Measurements from ENCODE around the gene LDB1. TPM values are rescaled to one million over a fixed set of nuclear protein-coding genes. Genes with fewer than 3 reads are reported as not detected.

LDB1 gene
- total RNA-seq, 1 donor from 2014 or later: 160 TPM

DNA sequence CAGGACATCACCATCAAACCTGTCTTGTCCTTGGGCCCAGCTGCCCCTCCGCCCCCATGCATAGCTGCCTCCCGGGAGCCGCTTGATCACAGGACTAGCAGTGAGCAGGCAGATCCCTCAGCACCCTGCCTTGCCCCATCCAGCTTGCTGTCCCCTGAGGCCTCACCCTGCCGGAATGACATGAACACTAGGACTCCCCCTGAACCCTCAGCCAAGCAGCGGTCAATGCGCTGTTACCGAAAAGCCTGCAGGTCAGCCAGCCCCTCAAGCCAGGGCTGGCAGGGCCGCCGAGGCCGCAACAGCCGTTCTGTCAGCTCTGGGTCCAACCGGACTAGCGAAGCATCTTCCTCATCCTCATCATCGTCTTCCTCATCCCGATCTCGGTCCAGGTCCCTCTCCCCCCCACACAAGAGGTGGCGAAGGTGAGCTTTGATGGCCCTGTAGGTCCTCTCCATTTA lies 26.8 kb upstream of the LDB1 start:
- peaks cover 11% of the 10 kb centered on the region for H3K4me1 Mint-ChIP-seq (ENCODE audit: unreplicated experiment)
- H3K9me3 Mint-ChIP-seq (ENCODE audit: unreplicated experiment): no peaks in the 10 kb centered on the region
- no peak for DNase-seq (ENCODE audit: low spot score)
- peaks cover 5% of the 10 kb centered on the region for H3K27me3 Mint-ChIP-seq (ENCODE audit: unreplicated experiment)
- TF ChIP-seq, protein P1, sequence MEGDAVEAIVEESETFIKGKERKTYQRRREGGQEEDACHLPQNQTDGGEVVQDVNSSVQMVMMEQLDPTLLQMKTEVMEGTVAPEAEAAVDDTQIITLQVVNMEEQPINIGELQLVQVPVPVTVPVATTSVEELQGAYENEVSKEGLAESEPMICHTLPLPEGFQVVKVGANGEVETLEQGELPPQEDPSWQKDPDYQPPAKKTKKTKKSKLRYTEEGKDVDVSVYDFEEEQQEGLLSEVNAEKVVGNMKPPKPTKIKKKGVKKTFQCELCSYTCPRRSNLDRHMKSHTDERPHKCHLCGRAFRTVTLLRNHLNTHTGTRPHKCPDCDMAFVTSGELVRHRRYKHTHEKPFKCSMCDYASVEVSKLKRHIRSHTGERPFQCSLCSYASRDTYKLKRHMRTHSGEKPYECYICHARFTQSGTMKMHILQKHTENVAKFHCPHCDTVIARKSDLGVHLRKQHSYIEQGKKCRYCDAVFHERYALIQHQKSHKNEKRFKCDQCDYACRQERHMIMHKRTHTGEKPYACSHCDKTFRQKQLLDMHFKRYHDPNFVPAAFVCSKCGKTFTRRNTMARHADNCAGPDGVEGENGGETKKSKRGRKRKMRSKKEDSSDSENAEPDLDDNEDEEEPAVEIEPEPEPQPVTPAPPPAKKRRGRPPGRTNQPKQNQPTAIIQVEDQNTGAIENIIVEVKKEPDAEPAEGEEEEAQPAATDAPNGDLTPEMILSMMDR (IDR thresholded peaks at IDR 0.05; ENCODE audit: unreplicated experiment): no peak
- peak overlapping the region; percentile 48 for H3K27ac Mint-ChIP-seq (ENCODE audit: unreplicated experiment)
- peak overlapping the region; percentile 22 for H3K4me3 Mint-ChIP-seq (ENCODE audit: unreplicated experiment)
- peaks cover 44% of the 10 kb centered on the region for H3K36me3 Mint-ChIP-seq (ENCODE audit: low read depth, unreplicated experiment)

DNA sequence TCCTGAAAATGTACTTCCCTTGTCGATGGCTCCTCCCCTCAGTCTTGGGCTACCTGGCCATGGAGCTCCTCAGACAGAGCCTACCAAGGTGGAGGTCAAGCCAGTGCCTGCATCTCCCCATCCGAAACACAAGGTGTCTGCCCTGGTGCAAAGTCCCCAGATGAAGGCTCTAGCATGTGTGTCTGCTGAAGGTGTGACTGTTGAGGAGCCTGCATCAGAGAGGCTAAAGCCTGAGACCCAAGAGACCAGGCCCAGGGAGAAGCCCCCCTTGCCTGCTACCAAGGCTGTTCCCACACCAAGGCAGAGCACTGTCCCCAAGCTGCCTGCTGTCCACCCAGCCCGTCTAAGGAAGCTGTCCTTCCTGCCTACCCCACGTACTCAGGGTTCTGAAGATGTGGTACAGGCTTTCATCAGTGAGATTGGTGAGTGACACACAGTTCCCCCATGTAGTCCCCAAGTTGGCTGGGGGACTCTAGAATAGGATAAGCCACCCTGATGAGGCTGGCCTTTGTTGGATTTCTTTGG lies 21.5 kb upstream of the LDB1 start:
- Mint-ChIP-seq H3K36me3 (ENCODE audit: low read depth, unreplicated experiment) (peaks cover 49% of the 10 kb centered on the region), H3K4me3 (ENCODE audit: unreplicated experiment) (no peak overlapping the region), H3K27me3 (ENCODE audit: unreplicated experiment) (peaks cover 14% of the 10 kb centered on the region), H3K9me3 (ENCODE audit: unreplicated experiment) (no peaks in the 10 kb centered on the region), H3K27ac (ENCODE audit: unreplicated experiment) (no peak overlapping the region), H3K4me1 (ENCODE audit: unreplicated experiment) (peaks cover 12% of the 10 kb centered on the region)
- DNase-seq (ENCODE audit: low spot score): no peak
- TF ChIP-seq, protein P1 (IDR thresholded peaks at IDR 0.05; ENCODE audit: unreplicated experiment): no peak

DNA sequence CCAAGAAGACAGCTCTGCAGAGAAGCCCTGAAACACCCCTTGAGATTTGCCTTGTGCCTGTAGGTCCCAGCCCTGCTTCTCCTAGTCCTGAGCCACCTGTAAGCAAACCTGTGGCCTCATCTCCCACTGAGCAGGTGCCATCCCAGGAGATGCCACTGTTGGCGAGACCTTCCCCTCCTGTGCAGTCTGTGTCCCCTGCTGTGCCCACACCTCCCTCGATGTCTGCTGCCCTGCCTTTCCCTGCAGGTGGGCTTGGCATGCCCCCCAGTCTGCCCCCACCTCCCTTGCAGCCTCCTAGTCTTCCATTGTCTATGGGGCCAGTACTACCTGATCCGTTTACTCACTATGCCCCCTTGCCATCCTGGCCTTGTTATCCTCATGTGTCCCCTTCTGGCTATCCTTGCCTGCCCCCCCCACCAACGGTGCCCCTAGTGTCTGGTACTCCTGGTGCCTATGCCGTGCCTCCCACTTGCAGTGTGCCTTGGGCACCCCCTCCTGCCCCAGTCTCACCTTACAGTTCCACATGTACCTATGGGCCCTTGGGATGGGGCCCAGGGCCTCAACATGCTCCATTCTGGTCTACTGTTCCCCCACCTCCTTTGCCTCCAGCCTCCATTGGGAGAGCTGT lies 20.9 kb upstream of the LDB1 start:
- Mint-ChIP-seq H3K4me1 (ENCODE audit: unreplicated experiment) (peaks cover 15% of the 10 kb centered on the region), H3K27ac (ENCODE audit: unreplicated experiment) (no peak overlapping the region), H3K36me3 (ENCODE audit: low read depth, unreplicated experiment) (peaks cover 46% of the 10 kb centered on the region), H3K27me3 (ENCODE audit: unreplicated experiment) (peaks cover 14% of the 10 kb centered on the region), H3K9me3 (ENCODE audit: unreplicated experiment) (no peaks in the 10 kb centered on the region), H3K4me3 (ENCODE audit: unreplicated experiment) (no peak overlapping the region)
- TF ChIP-seq, protein P1 (IDR thresholded peaks at IDR 0.05; ENCODE audit: unreplicated experiment): no peak
- no peak for DNase-seq (ENCODE audit: low spot score)

DNA sequence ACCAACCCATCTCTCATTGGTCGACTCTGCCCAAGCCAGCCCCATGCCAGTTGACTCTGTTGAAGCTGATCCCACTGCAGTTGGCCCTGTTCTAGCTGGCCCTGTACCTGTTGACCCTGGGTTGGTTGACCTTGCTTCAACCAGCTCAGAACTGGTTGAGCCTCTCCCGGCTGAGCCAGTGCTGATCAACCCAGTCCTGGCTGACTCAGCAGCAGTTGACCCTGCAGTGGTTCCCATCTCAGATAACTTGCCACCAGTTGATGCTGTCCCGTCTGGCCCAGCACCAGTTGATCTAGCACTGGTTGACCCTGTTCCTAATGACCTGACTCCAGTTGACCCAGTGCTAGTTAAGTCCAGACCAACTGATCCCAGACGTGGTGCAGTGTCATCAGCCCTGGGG lies 20.1 kb upstream of the LDB1 start:
- no peaks in the 10 kb centered on the region for H3K9me3 Mint-ChIP-seq (ENCODE audit: unreplicated experiment)
- TF ChIP-seq, protein P1 (IDR thresholded peaks at IDR 0.05; ENCODE audit: unreplicated experiment): no peak
- peaks cover 43% of the 10 kb centered on the region for H3K36me3 Mint-ChIP-seq (ENCODE audit: low read depth, unreplicated experiment)
- no peak overlapping the region for H3K4me3 Mint-ChIP-seq (ENCODE audit: unreplicated experiment)
- DNase-seq (ENCODE audit: low spot score): no peak
- H3K4me1 Mint-ChIP-seq (ENCODE audit: unreplicated experiment): peaks cover 18% of the 10 kb centered on the region
- H3K27ac Mint-ChIP-seq (ENCODE audit: unreplicated experiment): no peak overlapping the region
- peaks cover 14% of the 10 kb centered on the region for H3K27me3 Mint-ChIP-seq (ENCODE audit: unreplicated experiment)
